ENCODE measurements around the gene MKLN1. TPM values are rescaled to one million over a fixed set of nuclear protein-coding genes. Genes with fewer than 3 reads are reported as not detected.

MKLN1 gene
- total and polyA plus RNA-seq, 2 of the 4 experiments (the other 2 are of a cell fraction) = 17.5 to 52.0 TPM

- no peak overlapping the region for H3K14ac ChIP-seq (replicated peaks; ENCODE audit: low read depth, low read length)
Measured at GRCh38 chr7:131298608-131298992, 29.1 kb upstream of the MKLN1 start.

More at GRCh38 chr7:131298608-131298992, 29.1 kb upstream of the MKLN1 start:
- Histone ChIP-seq H3K36me3 (ENCODE audit: control insufficient read depth, insufficient read depth, low read length) (no peaks in the 10 kb centered on the region), H3K18ac (ENCODE audit: low read depth, low read length) (no peak overlapping the region), H3K4me3 (ENCODE audit: insufficient read depth, low read depth, low read length) (no peak overlapping the region), H4K5ac (ENCODE audit: low read depth, low read length) (no peak overlapping the region), H3K9ac (ENCODE audit: low read depth, low read length) (no peak overlapping the region), H2BK120ac (ENCODE audit: low read depth, low read length) (no peak overlapping the region), H3K4me1 (ENCODE audit: control insufficient read depth, insufficient read depth, low read length) (no peaks in the 10 kb centered on the region), H2BK15ac (ENCODE audit: low read depth, low read length) (no peak overlapping the region), H2AFZ (replicated peaks; ENCODE audit: low read length, poor library complexity) (no peak overlapping the region), H3K4ac (ENCODE audit: low read depth, low read length) (no peak overlapping the region), H3K9me3 (ENCODE audit: control insufficient read depth, insufficient read depth, low read length) (no peaks in the 10 kb centered on the region), H3K9me1 (ENCODE audit: insufficient read depth, low read length) (no peaks in the 10 kb centered on the region), H4K91ac (ENCODE audit: insufficient read depth, low read depth, low read length) (no peak overlapping the region), H2AK5ac (ENCODE audit: low read depth, low read length) (no peak overlapping the region), H2BK20ac (ENCODE audit: low read depth, low read length) (no peak overlapping the region), H2BK5ac (ENCODE audit: low read depth, low read length, poor library complexity, severe bottlenecking) (no peak overlapping the region), H3K79me1 (ENCODE audit: low read depth in 1 of 2, low read length in 2 of 2) (no peaks in the 10 kb centered on the region), H3K4me2 (ENCODE audit: low read depth, low read length) (no peak overlapping the region), H3K27ac (ENCODE audit: insufficient read depth, low read length) (no peak overlapping the region), H3K56ac (ENCODE audit: extremely low read depth, insufficient read depth, low read length) (no peak overlapping the region), H3K23ac (ENCODE audit: low read depth, low read length) (no peak overlapping the region), H4K8ac (ENCODE audit: low read depth in 2 of 2, low read length in 2 of 2) (no peak overlapping the region), H4K20me1 (ENCODE audit: insufficient read depth, low read length) (no peaks in the 10 kb centered on the region), H2AK9ac (replicated peaks; ENCODE audit: low read depth, low read length, poor library complexity) (no peak overlapping the region), H3K27me3 (ENCODE audit: control insufficient read depth, insufficient read depth, low read length) (no peaks in the 10 kb centered on the region)
- dilution Hi-C loops (cut with HindIII; ENCODE audit: low sequenced_read_pairs, unreplicated experiment) = no loop called here
- DNase-seq (no peak), ATAC-seq (ENCODE audit: low read depth) (no peak)
- intact Hi-C loops (cut with micrococcal nuclease) = no loop called here
- ChIA-PET CTCF (no interaction called here), POLR2A (ENCODE audit: unreplicated experiment) (interaction anchor here (0.7 kb wide), 1 partner anchor 1006 kb away, joined by 5 read pairs; the partner anchor contains the start of gene CPA4)
- in situ Hi-C loops (cut with MboI; ENCODE audit: low sequenced_read_pairs) = no loop called here
- WGBS, 2 experiments (ENCODE audit: extremely low coverage in 2 of 2, insufficient read length in 1 of 2) = 93% methylated on average over 2 of the region's 6 CpGs; no CpG with 5 or more reads in 1 of the 2 experiments
- BruUV-seq (replicated peaks) = no TSS peak
- TF ChIP-seq USF2 (IDR thresholded peaks at IDR 0.05; ENCODE audit: low read depth, low read length) (no peak), MAFK (IDR thresholded peaks at IDR 0.05; ENCODE audit: low read depth, low read length) (no peak), RCOR1 (IDR thresholded peaks at IDR 0.05; ENCODE audit: insufficient replicate concordance, low read length) (no peak), RAD21 (IDR thresholded peaks at IDR 0.05; ENCODE audit: low read length) (no peak), CTCF (conservative IDR thresholded peaks at IDR 0.05; ENCODE audit: low read depth, low read length) (no peak), FOS (IDR thresholded peaks at IDR 0.05; ENCODE audit: low read depth, low read length) (no peak), NFE2L2 (IDR thresholded peaks at IDR 0.05; ENCODE audit: low read depth, low read length) (no peak), MXI1 (IDR thresholded peaks at IDR 0.05; ENCODE audit: borderline replicate concordance, low read depth, low read length) (no peak), SMC3 (IDR thresholded peaks at IDR 0.05; ENCODE audit: low read depth, low read length) (no peak), ELK1 (IDR thresholded peaks at IDR 0.05; ENCODE audit: borderline replicate concordance, low read depth, low read length) (no peak), BHLHE40 (IDR thresholded peaks at IDR 0.05; ENCODE audit: low read depth, low read length) (no peak), CEBPB (IDR thresholded peaks at IDR 0.05; ENCODE audit: low read depth, low read length) (no peak), RFX5 (IDR thresholded peaks at IDR 0.05; ENCODE audit: low read depth, low read length) (no peak)
